ENCODE results near the gene C3orf20.

DNA sequence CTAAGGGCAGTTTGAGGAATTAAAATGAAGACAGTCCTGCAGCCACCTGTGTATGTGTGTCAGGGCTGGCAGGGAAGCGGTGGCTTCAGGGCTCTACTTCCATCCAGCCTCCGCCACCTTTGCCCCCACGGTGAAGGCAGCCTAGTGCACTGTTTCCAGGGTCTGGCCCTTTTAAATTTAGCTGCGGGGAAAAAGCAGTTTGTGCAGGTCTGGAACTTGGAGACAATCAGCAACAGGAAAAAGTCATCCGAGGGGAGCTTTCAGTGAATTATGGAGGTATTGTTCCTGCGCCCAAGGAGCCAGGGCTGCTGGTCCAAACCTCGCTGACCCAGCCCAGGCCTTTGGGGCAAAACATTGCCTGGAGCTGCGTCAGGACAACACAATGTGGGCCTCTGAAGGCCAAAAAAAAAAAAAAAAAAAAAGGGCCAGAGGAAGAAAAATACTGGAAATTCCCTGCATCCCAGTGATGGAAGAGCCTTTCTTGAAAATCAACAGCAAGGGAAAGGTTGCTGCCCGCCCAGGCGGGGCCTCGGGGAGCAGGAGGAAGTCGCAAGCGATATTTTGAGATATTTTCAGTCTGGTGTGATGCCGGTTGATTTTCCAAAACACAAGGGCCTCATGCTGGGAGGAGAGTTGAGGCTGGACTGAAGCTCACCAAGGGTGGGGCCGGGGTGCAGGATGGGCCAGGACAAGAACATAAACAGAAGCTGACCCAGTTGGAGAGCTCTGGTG is 118.4 kb downstream of the C3orf20 start:
- TF ChIP-seq EZH2phosphoT487 (IDR thresholded peaks at IDR 0.05; ENCODE audit: insufficient read depth, low read depth) (no peak), EZH2 (IDR thresholded peaks at IDR 0.05; ENCODE audit: insufficient read depth, poor library complexity, severe bottlenecking) (no peak)

Measured in GM23248 (cell line).